ENCODE data around the gene CLDN9.

- TF ChIP-seq CTCF (IDR thresholded peaks at IDR 0.05) (no peak), POLR2A (IDR thresholded peaks at IDR 0.05; ENCODE audit: low read length) (no peak), NR3C1 (IDR thresholded peaks at IDR 0.05) (no peak), JUN (IDR thresholded peaks at IDR 0.05) (no peak), CEBPB (IDR thresholded peaks at IDR 0.05) (no peak), KDM1A (IDR thresholded peaks at IDR 0.05; ENCODE audit: low read depth) (no peak), USF2 (IDR thresholded peaks at IDR 0.05) (no peak), BCL3 (IDR thresholded peaks at IDR 0.05) (no peak), MAX (IDR thresholded peaks at IDR 0.05) (no peak), RFX5 (IDR thresholded peaks at IDR 0.05) (no peak), ZNF302 (CRISPR knock-in tag; IDR thresholded peaks at IDR 0.05) (no peak)
Measured at GRCh38 chr16:3004319-3004718, 8.4 kb upstream of the CLDN9 start.

All from A549 (cell line).